HG02970 (cell line): ENCODE data around the gene CS.

ENCODE experiments used
- ATAC-seq: cut with Tn5 transposase; IDR thresholded peaks from one replicate; pipeline ENCODE4 v1.9.1; 2021; ENCODE audit warnings: mild to moderate bottlenecking, moderate library complexity, moderate number of reproducible peaks; ENCODE audit not compliant: unreplicated experiment, low FRiP score

Gene CS

GRCh38 chr12:56255671-56256070 is 44.5 kb downstream of the CS start:
- ATAC-seq = no peak

GRCh38 chr12:56253091-56253490 is 47.0 kb downstream of the CS start:
- ATAC-seq = no peak

- no peak for ATAC-seq
Observed at GRCh38 chr12:56252649-56253048, 47.5 kb downstream of the CS start.

GRCh38 chr12:56248711-56249110 is 51.4 kb downstream of the CS start:
- ATAC-seq = no peak

GRCh38 chr12:56247923-56248322 is 52.2 kb downstream of the CS start:
- ATAC-seq = no peak

GRCh38 chr12:56244494-56244893 is 55.6 kb downstream of the CS start:
- ATAC-seq = no peak

GRCh38 chr12:56243731-56244181 is 56.4 kb downstream of the CS start:
- no peak for ATAC-seq

- no peak for ATAC-seq
Observed at GRCh38 chr12:56242986-56243385, 57.1 kb downstream of the CS start.

GRCh38 chr12:56241424-56242303 is 58.5 kb downstream of the CS start:
- no peak for ATAC-seq

GRCh38 chr12:56237552-56237951 is 62.6 kb downstream of the CS start:
- ATAC-seq = no peak

- ATAC-seq = no peak
Observed at GRCh38 chr12:56236985-56237384, 63.1 kb downstream of the CS start.

GRCh38 chr12:56236091-56236490 is 64.0 kb downstream of the CS start:
- ATAC-seq = no peak

GRCh38 chr12:56234746-56235436 is 65.2 kb downstream of the CS start:
- ATAC-seq = no peak

- ATAC-seq = no peak
Observed at GRCh38 chr12:56231184-56231582, 68.9 kb downstream of the CS start.

GRCh38 chr12:56230432-56231183 is 69.5 kb downstream of the CS start:
- no peak for ATAC-seq

GRCh38 chr12:56229916-56230431 is 70.2 kb downstream of the CS start, which contains the start of gene SLC39A5:
SLC39A5 (plus strand) TSS chr12:56230051; CDS start chr12:56231275, 1,224 bp downstream.
- ATAC-seq = no peak

GRCh38 chr12:56229082-56229481 is 71.0 kb downstream of the CS start:
- ATAC-seq = no peak

GRCh38 chr12:56224954-56225353 is 75.2 kb downstream of the CS start:
- no peak for ATAC-seq

- ATAC-seq = peak; percentile 74
Observed at GRCh38 chr12:56224102-56224701, 75.9 kb downstream of the CS start, which contains the start of gene NABP2. NABP2 (plus strand) TSS chr12:56224342; CDS start chr12:56224857, 515 bp downstream.

GRCh38 chr12:56223571-56224101 is 76.5 kb downstream of the CS start:
- ATAC-seq = no peak
